ENCODE measurements around the gene ABHD2. TPM values are rescaled to one million over a fixed set of nuclear protein-coding genes. Genes with fewer than 3 reads are reported as not detected.

The ABHD2 gene
- total RNA-seq, 1 donor from 2014 or later, result 68.2 TPM

- Histone ChIP-seq H3K27ac (replicated peaks) (peak overlapping the region; percentile 95), H3K4me3 (peak overlapping the region; percentile 94), H3K9me3 (replicated peaks) (no peaks in the 10 kb centered on the region), H3K27me3 (ENCODE audit: low read depth) (no peaks in the 10 kb centered on the region), H3K36me3 (no peaks in the 10 kb centered on the region), H3K4me1 (peaks cover 55% of the 10 kb centered on the region)
- no peak for DNase-seq
- intact Hi-C loops (cut with micrococcal nuclease), result no loop called here
- TF ChIP-seq CTCF (IDR thresholded peaks at IDR 0.05; ENCODE audit: borderline replicate concordance), result no peak
Observed at GRCh38 chr15:89087161-89087829, 961 bp upstream of the ABHD2 start.

- DNase-seq, result peak; percentile 43
- TF ChIP-seq CTCF (IDR thresholded peaks at IDR 0.05; ENCODE audit: borderline replicate concordance), result no peak
- Histone ChIP-seq H3K27me3 (ENCODE audit: low read depth) (no peaks in the 10 kb centered on the region), H3K4me3 (peak overlapping the region; percentile 94), H3K9me3 (replicated peaks) (no peaks in the 10 kb centered on the region), H3K27ac (replicated peaks) (peak overlapping the region; percentile 95), H3K4me1 (peaks cover 70% of the 10 kb centered on the region), H3K36me3 (no peaks in the 10 kb centered on the region)
- intact Hi-C loops (cut with micrococcal nuclease), result no loop called here
Observed at GRCh38 chr15:89088605-89089315, 504 bp downstream of the ABHD2 start.

- no peak for TF ChIP-seq CTCF (IDR thresholded peaks at IDR 0.05; ENCODE audit: borderline replicate concordance)
- intact Hi-C loops (cut with micrococcal nuclease), result no loop called here
Observed at GRCh38 chr15:89089316-89090230, 1.3 kb downstream of the ABHD2 start.

GRCh38 chr15:89090791-89091626, 2.8 kb downstream of the ABHD2 start:
- H3K27me3 ChIP-seq (ENCODE audit: low read depth), result no peaks in the 10 kb centered on the region
- peaks cover 89% of the 10 kb centered on the region for H3K4me1 ChIP-seq
- no peaks in the 10 kb centered on the region for H3K9me3 ChIP-seq (replicated peaks)
- TF ChIP-seq CTCF (IDR thresholded peaks at IDR 0.05; ENCODE audit: borderline replicate concordance), result no peak
- peak overlapping the region; percentile 94 for H3K4me3 ChIP-seq
- H3K27ac ChIP-seq (replicated peaks), result peak overlapping the region; percentile 95
- DNase-seq, result peak; percentile 73
- intact Hi-C loops (cut with micrococcal nuclease), result no loop called here
- H3K36me3 ChIP-seq, result no peaks in the 10 kb centered on the region

More at GRCh38 chr15:89089316-89090230, 1.3 kb downstream of the ABHD2 start:
- H3K36me3 ChIP-seq, result no peaks in the 10 kb centered on the region
- peak overlapping the region; percentile 95 for H3K27ac ChIP-seq (replicated peaks)
- H3K9me3 ChIP-seq (replicated peaks), result no peaks in the 10 kb centered on the region
- peaks cover 78% of the 10 kb centered on the region for H3K4me1 ChIP-seq
- no peaks in the 10 kb centered on the region for H3K27me3 ChIP-seq (ENCODE audit: low read depth)
- peak overlapping the region; percentile 94 for H3K4me3 ChIP-seq
- no peak for DNase-seq

Measured in left ventricle myocardium inferior (tissue), 1 donor.